HepG2 (cell line): ENCODE results near the gene HDAC10. TPM values are rescaled to one million over a fixed set of nuclear protein-coding genes. Genes with fewer than 3 reads are reported as not detected.

Source experiments
- CCDC6 ChIP-seq: sonication (generic); formaldehyde crosslinking; IDR thresholded peaks from 2 replicates; pipeline ENCODE4 v1.8.1; 2022; ENCODE audit warnings: mild to moderate bottlenecking, missing genetic modification reagents, moderate library complexity
- FLYWCH1 ChIP-seq: sonication (generic); formaldehyde crosslinking; IDR thresholded peaks from 2 replicates; pipeline ENCODE4 v1.8.1; 2023; ENCODE audit warnings: mild to moderate bottlenecking, missing genetic modification reagents
- PHF21A ChIP-seq: sonication (generic); formaldehyde crosslinking; IDR thresholded peaks from 2 replicates; pipeline ENCODE4 v1.5.0; 2020; ENCODE audit warnings: mild to moderate bottlenecking, missing genetic modification reagents
- SMAD3 ChIP-seq: sonication (generic); formaldehyde crosslinking; IDR thresholded peaks from 2 replicates; pipeline ENCODE4 v1.4.0; 2020; ENCODE audit warnings: missing genetic modification reagents
- TBP ChIP-seq: sonication (generic); formaldehyde crosslinking; IDR thresholded peaks from 2 replicates; pipeline ENCODE4 v1.5.0; 2020; ENCODE audit warnings: missing genetic modification reagents
- YEATS4 ChIP-seq: sonication (generic); formaldehyde crosslinking; IDR thresholded peaks from 2 replicates; pipeline ENCODE4 v1.4.0; 2020; ENCODE audit warnings: missing genetic modification reagents, borderline replicate concordance
- ZBTB39 ChIP-seq: sonication (generic); formaldehyde crosslinking; IDR thresholded peaks from 2 replicates; pipeline ENCODE4 v1.5.0; 2020; ENCODE audit warnings: missing genetic modification reagents
- ZBTB42 ChIP-seq: sonication (generic); formaldehyde crosslinking; IDR thresholded peaks from 2 replicates; pipeline ENCODE4 v1.5.0; 2020; ENCODE audit warnings: mild to moderate bottlenecking, missing genetic modification reagents
- ZNF354B ChIP-seq: sonication (generic); formaldehyde crosslinking; IDR thresholded peaks from 2 replicates; pipeline ENCODE4 v1.8.0; 2022; ENCODE audit warnings: mild to moderate bottlenecking, missing genetic modification reagents
- ZNF367 ChIP-seq: sonication (generic); formaldehyde crosslinking; IDR thresholded peaks from 2 replicates; pipeline ENCODE4 v1.4.0; 2020; ENCODE audit warnings: missing genetic modification reagents, borderline replicate concordance
- ZNF644 ChIP-seq: IDR thresholded peaks from 2 replicates; pipeline ENCODE4 v1.6.1; 2016; ENCODE audit warnings: low read depth
- ZNF747 ChIP-seq: sonication (generic); formaldehyde crosslinking; IDR thresholded peaks from 2 replicates; pipeline ENCODE4 v1.8.1; 2023; ENCODE audit warnings: missing genetic modification reagents, mild to moderate bottlenecking, borderline replicate concordance
- polyA plus RNA-seq, 8 experiments: library from polyadenylated mRNA; depleted of rRNA in 3 of 8; stranded (reverse) in 7 of 8; unstranded in 1 of 8; fragments of >200 nt; fragmentation: Illumina TruSeq in 4 of 8; extraction: Trizol in 4 of 8; gene quantifications; 2 replicates each; pipeline versions ENCODE4 v1.2.1 to v1.2.3, GENCODE V29; 2011 to 2016; ENCODE audit warnings: low read depth in 4 of 8, missing spikeins in 1 of 8, mixed read lengths in 1 of 8; ENCODE audit not compliant: insufficient read depth in 1 of 8
- total RNA-seq, 5 experiments: library from RNA; depleted of rRNA; stranded (reverse); fragments of >200 nt; fragmentation: Illumina TruSeq; extraction: Trizol; gene quantifications; 2 replicates each; pipeline ENCODE4 v1.2.3, GENCODE V29; 2016; ENCODE audit warnings: low read depth in 1 of 5
- TF ChIP-seq, protein P1 (sequence below): sonication (generic); formaldehyde crosslinking; IDR thresholded peaks from 2 replicates; pipeline ENCODE4; 2020; ENCODE audit warnings: missing genetic modification reagents, mild to moderate bottlenecking, borderline replicate concordance
- TF ChIP-seq, protein P2 (sequence below): sonication (generic); formaldehyde crosslinking; conservative IDR thresholded peaks from 2 replicates; pipeline ENCODE4 v1.4.0; 2020; ENCODE audit warnings: mild to moderate bottlenecking, missing genetic modification reagents, moderate library complexity
- TF ChIP-seq, protein P3 (sequence below): sonication (generic); formaldehyde crosslinking; IDR thresholded peaks from 2 replicates; pipeline ENCODE4 v1.4.0; 2020; ENCODE audit warnings: missing genetic modification reagents

HDAC10 gene
- total and polyA plus RNA-seq, 2 of the 13 experiments (the other 11 are each of a cell fraction or from before 2014, with no cell fraction given), result 13.9 to 14.9 TPM

- TF ChIP-seq, protein P1, sequence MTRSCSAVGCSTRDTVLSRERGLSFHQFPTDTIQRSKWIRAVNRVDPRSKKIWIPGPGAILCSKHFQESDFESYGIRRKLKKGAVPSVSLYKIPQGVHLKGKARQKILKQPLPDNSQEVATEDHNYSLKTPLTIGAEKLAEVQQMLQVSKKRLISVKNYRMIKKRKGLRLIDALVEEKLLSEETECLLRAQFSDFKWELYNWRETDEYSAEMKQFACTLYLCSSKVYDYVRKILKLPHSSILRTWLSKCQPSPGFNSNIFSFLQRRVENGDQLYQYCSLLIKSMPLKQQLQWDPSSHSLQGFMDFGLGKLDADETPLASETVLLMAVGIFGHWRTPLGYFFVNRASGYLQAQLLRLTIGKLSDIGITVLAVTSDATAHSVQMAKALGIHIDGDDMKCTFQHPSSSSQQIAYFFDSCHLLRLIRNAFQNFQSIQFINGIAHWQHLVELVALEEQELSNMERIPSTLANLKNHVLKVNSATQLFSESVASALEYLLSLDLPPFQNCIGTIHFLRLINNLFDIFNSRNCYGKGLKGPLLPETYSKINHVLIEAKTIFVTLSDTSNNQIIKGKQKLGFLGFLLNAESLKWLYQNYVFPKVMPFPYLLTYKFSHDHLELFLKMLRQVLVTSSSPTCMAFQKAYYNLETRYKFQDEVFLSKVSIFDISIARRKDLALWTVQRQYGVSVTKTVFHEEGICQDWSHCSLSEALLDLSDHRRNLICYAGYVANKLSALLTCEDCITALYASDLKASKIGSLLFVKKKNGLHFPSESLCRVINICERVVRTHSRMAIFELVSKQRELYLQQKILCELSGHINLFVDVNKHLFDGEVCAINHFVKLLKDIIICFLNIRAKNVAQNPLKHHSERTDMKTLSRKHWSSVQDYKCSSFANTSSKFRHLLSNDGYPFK (CRISPR knock-in tag), result peak; percentile 64; the same call in 1 of the 2 replicates
- TF ChIP-seq ZNF367 (CRISPR knock-in tag) (peak; percentile 74; the same call in 1 of the 2 replicates), ZBTB39 (CRISPR knock-in tag) (no peak; the same call in 1 of the 2 replicates), CCDC6 (CRISPR knock-in tag) (no peak), ZNF644 (CRISPR knock-in tag) (no peak), TBP (CRISPR knock-in tag) (no peak), YEATS4 (CRISPR knock-in tag) (peak; percentile 80), SMAD3 (CRISPR knock-in tag) (0 out of 2 replicates have a peak, but pooled peaks have one; percentile 58), FLYWCH1 (CRISPR knock-in tag) (peak; percentile 69; the same call in 1 of the 2 replicates), ZBTB42 (CRISPR knock-in tag) (no peak), ZNF354B (CRISPR knock-in tag) (0 out of 2 replicates have a peak, but pooled peaks have one; percentile 19), PHF21A (peak; percentile 96; the same call in 1 of the 2 replicates), ZNF747 (CRISPR knock-in tag) (0 out of 2 replicates have a peak, but pooled peaks have one; percentile 68)
- TF ChIP-seq, protein P2, sequence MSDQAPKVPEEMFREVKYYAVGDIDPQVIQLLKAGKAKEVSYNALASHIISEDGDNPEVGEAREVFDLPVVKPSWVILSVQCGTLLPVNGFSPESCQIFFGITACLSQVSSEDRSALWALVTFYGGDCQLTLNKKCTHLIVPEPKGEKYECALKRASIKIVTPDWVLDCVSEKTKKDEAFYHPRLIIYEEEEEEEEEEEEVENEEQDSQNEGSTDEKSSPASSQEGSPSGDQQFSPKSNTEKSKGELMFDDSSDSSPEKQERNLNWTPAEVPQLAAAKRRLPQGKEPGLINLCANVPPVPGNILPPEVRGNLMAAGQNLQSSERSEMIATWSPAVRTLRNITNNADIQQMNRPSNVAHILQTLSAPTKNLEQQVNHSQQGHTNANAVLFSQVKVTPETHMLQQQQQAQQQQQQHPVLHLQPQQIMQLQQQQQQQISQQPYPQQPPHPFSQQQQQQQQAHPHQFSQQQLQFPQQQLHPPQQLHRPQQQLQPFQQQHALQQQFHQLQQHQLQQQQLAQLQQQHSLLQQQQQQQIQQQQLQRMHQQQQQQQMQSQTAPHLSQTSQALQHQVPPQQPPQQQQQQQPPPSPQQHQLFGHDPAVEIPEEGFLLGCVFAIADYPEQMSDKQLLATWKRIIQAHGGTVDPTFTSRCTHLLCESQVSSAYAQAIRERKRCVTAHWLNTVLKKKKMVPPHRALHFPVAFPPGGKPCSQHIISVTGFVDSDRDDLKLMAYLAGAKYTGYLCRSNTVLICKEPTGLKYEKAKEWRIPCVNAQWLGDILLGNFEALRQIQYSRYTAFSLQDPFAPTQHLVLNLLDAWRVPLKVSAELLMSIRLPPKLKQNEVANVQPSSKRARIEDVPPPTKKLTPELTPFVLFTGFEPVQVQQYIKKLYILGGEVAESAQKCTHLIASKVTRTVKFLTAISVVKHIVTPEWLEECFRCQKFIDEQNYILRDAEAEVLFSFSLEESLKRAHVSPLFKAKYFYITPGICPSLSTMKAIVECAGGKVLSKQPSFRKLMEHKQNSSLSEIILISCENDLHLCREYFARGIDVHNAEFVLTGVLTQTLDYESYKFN (CRISPR knock-in tag), result peak; percentile 91
- TF ChIP-seq, protein P3, sequence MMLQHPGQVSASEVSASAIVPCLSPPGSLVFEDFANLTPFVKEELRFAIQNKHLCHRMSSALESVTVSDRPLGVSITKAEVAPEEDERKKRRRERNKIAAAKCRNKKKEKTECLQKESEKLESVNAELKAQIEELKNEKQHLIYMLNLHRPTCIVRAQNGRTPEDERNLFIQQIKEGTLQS (CRISPR knock-in tag), result no peak
Measured at GRCh38 chr22:50293441-50294318, 42.6 kb upstream of the HDAC10 start (continued).
